Renal cortex interstitium (tissue), 11 donors: Measurements from ENCODE around the gene CDK17. TPM values are rescaled to one million over a fixed set of nuclear protein-coding genes. Genes with fewer than 3 reads are reported as not detected.
"Not testable (repeated sequence)": the region's sequence is repeated elsewhere in the genome, so short reads cannot be mapped to it uniquely, and the experiment has no call there.

Experiments
- DNase-seq, 11 donors: peaks; one replicate each; pipeline ENCODE4 v3.0.0-alpha.2; 2013; ENCODE audit warnings: low read depth in 9 of 11, low spot score in 4 of 11; ENCODE audit errors: extremely low read depth in 1 of 11
- polyA plus RNA-seq, 3 donors: library from polyadenylated mRNA; unstranded; fragments of 120-200 nt; gene quantifications; one replicate each; pipeline ENCODE4 v1.2.1, GENCODE V29; 2013; ENCODE audit not compliant: insufficient read length in 3 of 3

The CDK17 gene
- polyA plus RNA-seq, 3 donors = 32.0 to 43.3 (median 36.7) TPM

GRCh38 chr12:96339666-96340065 lies 60.6 kb downstream of the CDK17 start:
- DNase-seq = not testable (repeated sequence)

GRCh38 chr12:96338852-96339471 lies 61.3 kb downstream of the CDK17 start:
- no peak for DNase-seq

GRCh38 chr12:96337953-96338352 lies 62.3 kb downstream of the CDK17 start:
- DNase-seq = no peak

DNA sequence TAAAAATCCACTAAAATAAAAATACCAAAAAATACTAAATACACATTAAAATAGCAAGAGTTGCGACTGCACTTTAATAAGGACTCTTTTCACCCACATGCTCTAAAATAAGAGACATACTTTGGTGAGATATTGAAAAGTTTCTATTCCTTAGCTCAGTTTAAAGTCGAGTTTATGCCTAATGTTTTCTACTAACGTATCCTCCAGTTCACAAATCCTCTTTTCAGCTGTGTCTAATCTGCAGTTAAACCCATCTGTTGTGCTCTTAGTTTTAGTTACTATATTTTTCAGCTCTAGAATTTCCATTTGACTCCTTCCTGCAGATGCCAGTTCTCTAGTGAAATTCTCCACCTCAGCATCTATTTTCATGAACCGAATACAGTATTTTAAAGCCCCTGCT lies 63.8 kb downstream of the CDK17 start:
- DNase-seq = no peak

DNA sequence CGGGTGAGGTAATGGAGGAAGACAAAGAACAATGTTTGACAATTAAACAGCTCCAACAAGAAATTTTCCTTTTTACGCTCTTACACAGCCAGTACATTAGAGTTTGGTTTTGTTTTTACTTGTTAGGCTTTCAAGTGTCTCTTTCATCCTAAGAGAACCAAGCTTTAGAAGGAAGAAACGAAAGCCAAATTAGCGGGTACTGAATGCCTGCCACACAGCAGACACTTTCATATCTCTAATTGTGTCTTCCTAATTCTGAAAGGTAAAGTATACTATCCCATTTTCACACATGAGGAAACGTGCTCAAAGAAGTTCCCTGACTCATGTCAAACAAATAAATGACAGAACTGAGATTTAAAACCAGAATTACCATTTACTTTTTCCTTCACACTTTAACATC lies 65.0 kb downstream of the CDK17 start:
- no peak for DNase-seq

DNA sequence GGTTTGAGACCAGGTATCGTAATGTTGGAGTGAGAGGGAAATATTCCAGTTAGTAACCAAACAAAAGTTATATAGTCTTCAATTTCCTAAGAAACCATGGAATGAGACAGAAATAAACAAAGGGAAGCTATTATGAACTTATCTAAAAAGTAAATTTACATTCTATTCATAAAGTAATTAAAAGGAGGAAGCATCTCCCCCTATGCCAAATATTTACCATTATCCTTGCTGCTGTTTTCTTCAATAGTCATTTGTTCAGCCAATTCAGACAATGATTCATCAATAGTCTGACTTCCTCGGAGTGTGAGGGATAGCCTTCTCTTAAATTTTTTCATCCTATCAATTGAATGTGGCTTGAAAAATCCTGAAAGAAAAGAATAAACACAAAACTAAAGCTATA lies 65.7 kb downstream of the CDK17 start:
- no peak for DNase-seq

DNA sequence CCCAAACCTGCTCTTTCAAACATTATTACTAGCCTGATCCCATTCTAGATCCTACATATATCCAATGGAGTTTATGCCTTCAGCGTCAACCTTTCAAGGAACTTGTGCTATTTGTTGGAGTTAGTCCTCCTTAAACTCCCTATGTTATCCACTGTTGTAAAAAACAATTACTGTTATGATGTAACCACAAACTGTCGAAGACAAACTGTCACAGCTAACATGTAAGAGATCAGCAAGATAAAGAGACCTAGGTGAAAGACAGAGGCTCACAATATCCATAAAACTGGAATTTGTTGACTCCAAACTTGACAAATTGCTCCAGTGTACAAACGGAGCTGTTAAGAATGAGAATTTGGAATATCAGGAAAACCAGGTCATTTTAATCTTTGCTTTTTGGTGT lies 70.7 kb downstream of the CDK17 start:
- DNase-seq = no peak

- no peak for DNase-seq
Observed at GRCh38 chr12:96329018-96329417, 71.2 kb downstream of the CDK17 start.

- DNase-seq = no peak
Observed at GRCh38 chr12:96327889-96328288, 72.3 kb downstream of the CDK17 start.

GRCh38 chr12:96327346-96327745 lies 72.9 kb downstream of the CDK17 start:
- DNase-seq = no peak

- DNase-seq = no peak
Observed at GRCh38 chr12:96326628-96327227, 73.5 kb downstream of the CDK17 start.

GRCh38 chr12:96323906-96324305 lies 76.3 kb downstream of the CDK17 start:
- no peak for DNase-seq

GRCh38 chr12:96322720-96323119 lies 77.5 kb downstream of the CDK17 start:
- no peak for DNase-seq

DNA sequence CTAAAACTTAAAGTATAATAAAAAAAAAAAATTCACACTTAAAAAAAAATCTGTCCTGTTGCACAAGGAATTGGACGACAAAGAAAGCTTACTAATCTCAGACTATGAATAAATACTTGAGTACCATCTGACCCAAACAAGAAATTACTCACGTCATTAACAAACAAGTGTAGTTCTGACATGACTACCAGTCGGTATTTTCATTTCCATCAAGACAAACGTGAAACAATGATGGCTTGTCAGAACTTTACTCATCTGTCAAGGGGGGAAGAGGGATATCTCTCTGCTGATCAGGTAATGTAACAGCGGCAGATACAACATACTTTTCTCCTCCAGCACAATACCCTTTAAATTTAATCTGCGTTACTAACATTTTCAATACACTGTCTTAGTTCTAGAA lies 78.3 kb downstream of the CDK17 start:
- DNase-seq = no peak

DNA sequence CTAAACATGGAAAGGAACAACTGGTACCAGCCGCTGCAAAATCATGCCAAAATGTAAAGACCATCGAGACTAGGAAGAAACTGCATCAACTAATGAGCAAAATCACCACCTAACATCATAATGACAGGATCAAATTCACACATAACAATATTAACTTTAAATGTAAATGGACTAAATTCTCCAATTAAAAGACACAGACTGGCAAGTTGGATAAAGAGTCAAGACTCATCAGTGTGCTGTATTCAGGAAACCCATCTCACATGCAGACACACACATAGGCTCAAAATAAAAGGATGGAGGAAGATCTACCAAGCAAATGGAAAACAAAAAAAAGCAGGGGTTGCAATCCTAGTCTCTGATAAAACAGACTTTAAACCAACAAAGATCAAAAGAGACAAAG lies 82.4 kb downstream of the CDK17 start:
- not testable (repeated sequence) for DNase-seq

- DNase-seq = not testable (repeated sequence)
Observed at GRCh38 chr12:96315741-96316481, 84.3 kb downstream of the CDK17 start.

DNA sequence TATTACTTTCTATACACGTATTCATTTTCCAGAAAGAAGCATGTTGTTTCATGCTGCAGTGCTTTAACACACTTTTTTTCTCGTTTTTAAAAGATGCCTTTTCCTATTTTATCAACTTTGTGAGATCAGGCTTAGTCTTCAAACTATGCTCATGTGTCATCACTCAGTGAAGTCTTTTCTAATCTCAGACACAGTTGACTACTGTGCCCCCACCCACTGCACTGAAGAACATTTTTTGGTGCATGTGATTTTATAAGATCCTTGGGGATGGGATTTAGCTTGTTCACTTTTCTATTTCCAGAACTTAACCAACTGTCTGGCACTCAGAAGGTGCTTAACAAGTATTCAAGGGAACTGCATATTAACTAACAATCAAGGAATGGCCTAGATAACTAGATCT lies 85.5 kb downstream of the CDK17 start:
- DNase-seq = no peak

DNA sequence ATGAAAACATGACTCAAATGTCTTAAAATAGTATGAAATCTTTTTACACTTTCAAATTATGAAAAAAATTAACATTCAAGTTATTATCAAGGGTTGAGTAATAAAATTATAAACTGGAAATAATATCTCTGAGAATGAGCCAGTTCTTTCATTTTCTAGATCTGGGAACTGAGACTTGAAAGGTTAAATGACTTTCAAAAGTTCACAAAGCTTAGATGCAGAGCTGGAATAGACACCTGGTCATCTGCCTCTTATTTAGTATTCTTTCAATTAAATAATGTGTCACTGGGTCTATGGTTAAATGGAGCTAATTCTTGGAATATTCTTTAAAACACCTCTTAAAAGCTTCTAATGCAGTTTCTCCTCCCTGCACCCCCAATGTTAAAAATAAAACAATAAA lies 86.6 kb downstream of the CDK17 start:
- DNase-seq = no peak

- DNase-seq = no peak
Observed at GRCh38 chr12:96311191-96311590, 89.0 kb downstream of the CDK17 start.

GRCh38 chr12:96310067-96310466 lies 90.2 kb downstream of the CDK17 start:
- DNase-seq = no peak

DNA sequence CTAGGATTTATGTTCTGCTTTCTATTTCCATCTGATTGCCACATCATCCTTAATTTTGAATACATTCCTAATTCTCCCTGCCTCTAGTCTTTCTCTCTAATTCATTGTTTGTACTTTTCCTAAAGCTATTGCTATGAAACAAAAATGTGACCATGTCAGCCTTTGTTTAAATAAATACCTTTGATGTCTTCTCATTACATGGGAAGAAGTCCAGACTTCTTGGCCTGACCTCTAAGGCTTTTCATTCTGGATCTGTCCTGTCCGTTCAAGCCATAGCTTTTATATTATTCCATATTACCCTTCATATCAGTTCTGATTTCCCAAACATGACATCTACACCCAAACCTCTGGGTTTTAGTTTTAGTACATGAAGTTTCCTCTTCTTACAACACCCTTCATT lies 91.4 kb downstream of the CDK17 start:
- DNase-seq = no peak
